ENCODE data around the gene CNTF. TPM values are rescaled to one million over a fixed set of nuclear protein-coding genes. Genes with fewer than 3 reads are reported as not detected.

CNTF gene
- polyA plus RNA-seq, 1 donor, result 1.4 TPM

DNA sequence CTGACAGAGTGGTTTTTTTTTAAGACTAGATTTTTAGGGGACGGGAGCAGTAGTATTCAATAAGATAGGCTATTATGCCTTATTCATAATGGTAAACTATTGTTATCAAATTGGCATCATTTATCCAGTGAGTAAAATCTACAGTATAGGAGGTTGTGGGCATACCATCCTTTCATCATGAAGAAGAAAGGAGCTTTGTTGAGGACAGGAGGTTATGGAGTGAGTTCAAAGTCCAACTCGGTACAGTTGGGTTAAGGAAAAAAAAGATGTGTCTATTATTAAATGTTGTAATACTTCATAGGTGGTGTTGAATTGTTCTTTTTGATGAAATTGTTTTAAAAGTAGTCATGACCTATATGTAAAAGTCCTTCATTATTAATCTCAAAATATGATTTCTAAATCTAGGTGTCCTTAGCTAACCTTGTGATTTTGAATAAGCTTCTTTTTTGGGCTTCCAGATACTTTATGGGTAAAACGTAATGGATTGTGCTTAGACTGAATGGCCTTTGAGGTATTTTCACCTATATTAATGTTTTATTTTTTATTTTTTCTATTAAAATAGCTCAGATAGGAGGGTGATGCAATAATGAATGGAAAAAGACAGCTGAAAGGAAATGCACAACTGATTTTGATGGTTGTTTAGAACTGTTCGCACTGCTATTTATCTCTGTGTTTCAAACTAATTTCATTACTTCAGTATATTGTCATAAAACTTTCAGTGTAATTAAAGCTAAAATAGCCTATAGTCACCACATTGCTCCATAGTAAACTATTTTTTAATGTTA is 15.3 kb upstream of the CNTF start:
- Histone ChIP-seq H3K9me3 (ENCODE audit: control insufficient read depth, low read depth, low read length) (no peaks in the 10 kb centered on the region), H3K27me3 (ENCODE audit: control insufficient read depth, insufficient read depth, low read length) (no peaks in the 10 kb centered on the region), H3K4me1 (ENCODE audit: control insufficient read depth, insufficient read depth, low read length) (peaks cover 4% of the 10 kb centered on the region), H3K4me3 (ENCODE audit: low read length) (no peak overlapping the region), H3K36me3 (ENCODE audit: control insufficient read depth, insufficient read depth, low read length) (peaks cover 23% of the 10 kb centered on the region), H3K27ac (ENCODE audit: low read length) (no peak overlapping the region)
- 92% methylated on average over 2 of the region's 4 CpGs for WGBS (ENCODE audit: insufficient coverage, low lambda C conversion rate)
- DNase-seq, result no peak

DNA sequence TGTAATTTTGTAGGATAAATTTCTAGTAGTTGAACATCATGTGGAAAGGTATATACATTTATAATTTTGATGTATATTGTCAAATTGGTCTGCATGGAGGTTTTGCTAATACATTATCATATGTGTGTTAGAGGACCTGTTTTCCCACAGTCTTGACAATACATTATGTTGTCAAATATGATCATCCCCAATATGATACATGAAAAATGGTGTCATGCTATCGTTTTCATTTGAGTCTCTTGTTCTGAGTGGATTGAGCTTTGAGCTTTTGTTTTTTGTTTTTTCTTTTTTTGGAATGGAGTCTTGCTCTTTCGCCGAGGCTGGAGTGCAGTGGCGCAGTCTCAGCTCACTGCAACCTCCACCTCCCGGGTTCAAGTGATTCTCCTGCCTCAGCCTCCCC is 14.1 kb upstream of the CNTF start:
- Histone ChIP-seq H3K9me3 (ENCODE audit: control insufficient read depth, low read depth, low read length) (no peaks in the 10 kb centered on the region), H3K27ac (ENCODE audit: low read length) (no peak overlapping the region), H3K4me3 (ENCODE audit: low read length) (no peak overlapping the region), H3K4me1 (ENCODE audit: control insufficient read depth, insufficient read depth, low read length) (peaks cover 4% of the 10 kb centered on the region), H3K27me3 (ENCODE audit: control insufficient read depth, insufficient read depth, low read length) (no peaks in the 10 kb centered on the region), H3K36me3 (ENCODE audit: control insufficient read depth, insufficient read depth, low read length) (peaks cover 33% of the 10 kb centered on the region)
- WGBS (ENCODE audit: insufficient coverage, low lambda C conversion rate), result no CpG with 5 or more reads among the region's 5 CpGs
- no peak for DNase-seq

DNA sequence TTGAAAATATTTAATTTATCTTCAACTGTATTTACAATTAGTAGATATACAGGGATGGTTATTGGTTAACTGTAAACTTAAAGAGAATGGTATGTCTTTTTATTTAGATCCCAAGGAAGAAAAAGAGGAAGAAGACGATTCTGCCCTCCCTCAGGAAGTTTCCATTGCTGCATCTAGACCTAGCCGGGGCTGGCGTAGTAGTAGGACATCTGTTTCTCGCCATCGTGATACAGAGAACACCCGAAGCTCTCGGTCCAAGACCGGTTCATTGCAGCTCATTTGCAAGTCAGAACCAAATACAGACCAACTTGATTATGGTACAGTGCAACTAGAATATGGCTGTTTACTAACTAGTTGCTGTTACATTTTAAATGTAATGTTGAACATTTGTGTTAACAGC is 12.7 kb upstream of the CNTF start:
- Histone ChIP-seq H3K36me3 (ENCODE audit: control insufficient read depth, insufficient read depth, low read length) (peaks cover 40% of the 10 kb centered on the region), H3K27ac (ENCODE audit: low read length) (no peak overlapping the region), H3K4me1 (ENCODE audit: control insufficient read depth, insufficient read depth, low read length) (peaks cover 4% of the 10 kb centered on the region), H3K9me3 (ENCODE audit: control insufficient read depth, low read depth, low read length) (no peaks in the 10 kb centered on the region), H3K27me3 (ENCODE audit: control insufficient read depth, insufficient read depth, low read length) (no peaks in the 10 kb centered on the region), H3K4me3 (ENCODE audit: low read length) (no peak overlapping the region)
- DNase-seq, result no peak
- WGBS (ENCODE audit: insufficient coverage, low lambda C conversion rate), result no CpG with 5 or more reads among the region's 8 CpGs

DNA sequence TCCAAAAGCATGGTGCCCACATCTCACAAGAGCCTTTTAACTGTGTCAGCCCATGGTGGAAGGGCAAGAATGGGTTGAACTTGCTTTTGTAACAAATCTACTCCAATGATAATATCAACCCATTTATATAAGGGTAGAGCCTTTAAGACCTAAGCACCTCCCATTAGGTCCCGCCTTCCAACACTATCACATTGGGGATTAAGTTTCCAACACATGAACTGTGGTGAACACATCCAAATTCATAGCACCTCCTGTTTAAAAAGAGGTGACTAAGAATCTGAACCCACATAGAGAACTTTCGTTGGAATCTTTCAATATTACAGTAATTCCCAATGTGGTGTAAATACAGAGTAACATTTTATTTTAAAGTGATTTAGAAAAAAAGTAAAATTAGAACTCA is 9.2 kb upstream of the CNTF start:
- H3K4me3 ChIP-seq (ENCODE audit: low read length), result no peak overlapping the region
- no peaks in the 10 kb centered on the region for H3K27me3 ChIP-seq (ENCODE audit: control insufficient read depth, insufficient read depth, low read length)
- H3K4me1 ChIP-seq (ENCODE audit: control insufficient read depth, insufficient read depth, low read length), result peaks cover 4% of the 10 kb centered on the region
- no peak overlapping the region for H3K27ac ChIP-seq (ENCODE audit: low read length)
- no peak for DNase-seq
- no peaks in the 10 kb centered on the region for H3K9me3 ChIP-seq (ENCODE audit: control insufficient read depth, low read depth, low read length)
- 100% methylated on average over 1 of the region's 2 CpGs for WGBS (ENCODE audit: insufficient coverage, low lambda C conversion rate)
- H3K36me3 ChIP-seq (ENCODE audit: control insufficient read depth, insufficient read depth, low read length), result peaks cover 64% of the 10 kb centered on the region

DNA sequence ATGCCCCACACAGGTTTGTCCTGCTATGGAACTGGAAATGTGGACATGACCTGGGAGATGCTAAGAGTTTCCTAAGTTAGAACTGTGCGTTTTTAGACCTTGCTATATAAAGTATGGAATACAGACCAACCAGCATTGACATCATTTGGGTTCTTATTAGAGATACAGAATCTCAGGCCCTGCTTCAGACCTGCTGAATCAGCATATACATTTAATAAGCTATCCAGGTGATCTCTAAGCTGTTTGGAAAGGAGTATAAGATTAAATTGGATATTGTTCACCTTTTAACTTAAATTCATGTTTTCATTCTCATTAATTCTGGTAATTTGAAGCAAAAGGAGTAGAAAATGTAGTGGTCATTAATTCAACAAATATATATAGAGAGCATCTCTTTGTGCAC is 6.9 kb upstream of the CNTF start:
- Histone ChIP-seq H3K4me1 (ENCODE audit: control insufficient read depth, insufficient read depth, low read length) (no peaks in the 10 kb centered on the region), H3K27ac (ENCODE audit: low read length) (no peak overlapping the region), H3K27me3 (ENCODE audit: control insufficient read depth, insufficient read depth, low read length) (no peaks in the 10 kb centered on the region), H3K4me3 (ENCODE audit: low read length) (no peak overlapping the region), H3K36me3 (ENCODE audit: control insufficient read depth, insufficient read depth, low read length) (peaks cover 73% of the 10 kb centered on the region), H3K9me3 (ENCODE audit: control insufficient read depth, low read depth, low read length) (no peaks in the 10 kb centered on the region)
- no CpG with 5 or more reads among the region's 1 CpG for WGBS (ENCODE audit: insufficient coverage, low lambda C conversion rate)
- no peak for DNase-seq

DNA sequence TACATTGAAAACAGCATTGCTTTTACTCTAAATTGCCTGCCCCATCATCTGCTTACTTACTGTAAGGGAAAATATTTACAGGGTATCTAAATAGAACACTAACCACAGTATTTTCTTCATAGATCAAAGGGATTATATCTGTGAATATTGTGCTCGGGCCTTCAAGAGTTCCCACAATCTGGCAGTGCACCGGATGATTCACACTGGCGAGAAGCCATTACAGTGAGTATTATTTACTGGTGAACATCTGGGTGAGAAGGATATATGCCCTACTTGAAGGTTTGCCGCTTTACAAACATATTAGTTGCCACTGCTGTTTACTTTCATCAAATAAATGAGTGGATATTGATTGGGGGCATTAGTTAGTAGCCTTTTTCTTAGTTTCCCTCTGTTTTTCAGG is 5.9 kb upstream of the CNTF start:
- Histone ChIP-seq H3K4me3 (ENCODE audit: low read length) (no peak overlapping the region), H3K4me1 (ENCODE audit: control insufficient read depth, insufficient read depth, low read length) (no peaks in the 10 kb centered on the region), H3K9me3 (ENCODE audit: control insufficient read depth, low read depth, low read length) (no peaks in the 10 kb centered on the region), H3K27ac (ENCODE audit: low read length) (no peak overlapping the region), H3K36me3 (ENCODE audit: control insufficient read depth, insufficient read depth, low read length) (peaks cover 68% of the 10 kb centered on the region), H3K27me3 (ENCODE audit: control insufficient read depth, insufficient read depth, low read length) (no peaks in the 10 kb centered on the region)
- no CpG with 5 or more reads among the region's 4 CpGs for WGBS (ENCODE audit: insufficient coverage, low lambda C conversion rate)
- no peak for DNase-seq

DNA sequence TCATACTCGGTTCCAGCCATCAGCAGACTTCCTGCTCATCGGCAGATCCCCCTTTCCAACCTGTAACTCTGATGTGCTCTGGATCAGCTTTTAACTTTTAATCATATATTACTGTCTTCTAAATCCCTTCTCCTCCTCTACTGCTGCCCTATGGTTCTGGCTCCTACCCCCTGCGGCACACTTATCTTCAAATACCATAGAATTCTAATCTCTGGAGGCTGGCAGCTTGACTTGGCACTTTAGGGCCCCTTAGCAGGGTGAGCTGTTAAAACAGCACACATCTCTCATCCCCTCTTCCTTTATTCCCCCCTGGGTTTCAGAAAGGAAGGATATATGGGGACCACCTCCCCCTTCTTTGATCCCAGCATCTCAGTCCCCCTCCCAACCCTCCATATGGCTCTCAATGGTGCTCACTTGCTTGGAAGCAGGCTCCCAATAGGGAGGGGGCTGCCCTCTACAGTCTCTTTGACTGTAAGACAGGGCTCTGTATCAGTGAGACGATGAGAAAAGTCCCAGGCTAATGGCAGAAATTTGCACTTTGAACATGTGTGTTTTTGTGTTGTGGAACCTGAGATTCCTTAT is 4.4 kb upstream of the CNTF start:
- Histone ChIP-seq H3K9me3 (ENCODE audit: control insufficient read depth, low read depth, low read length) (no peaks in the 10 kb centered on the region), H3K36me3 (ENCODE audit: control insufficient read depth, insufficient read depth, low read length) (peaks cover 61% of the 10 kb centered on the region), H3K27me3 (ENCODE audit: control insufficient read depth, insufficient read depth, low read length) (no peaks in the 10 kb centered on the region), H3K4me1 (ENCODE audit: control insufficient read depth, insufficient read depth, low read length) (no peaks in the 10 kb centered on the region), H3K4me3 (ENCODE audit: low read length) (no peak overlapping the region), H3K27ac (ENCODE audit: low read length) (no peak overlapping the region)
- WGBS (ENCODE audit: insufficient coverage, low lambda C conversion rate), result no CpG with 5 or more reads among the region's 4 CpGs
- DNase-seq, result peak in 1 of 2 donors; percentile 46

DNA sequence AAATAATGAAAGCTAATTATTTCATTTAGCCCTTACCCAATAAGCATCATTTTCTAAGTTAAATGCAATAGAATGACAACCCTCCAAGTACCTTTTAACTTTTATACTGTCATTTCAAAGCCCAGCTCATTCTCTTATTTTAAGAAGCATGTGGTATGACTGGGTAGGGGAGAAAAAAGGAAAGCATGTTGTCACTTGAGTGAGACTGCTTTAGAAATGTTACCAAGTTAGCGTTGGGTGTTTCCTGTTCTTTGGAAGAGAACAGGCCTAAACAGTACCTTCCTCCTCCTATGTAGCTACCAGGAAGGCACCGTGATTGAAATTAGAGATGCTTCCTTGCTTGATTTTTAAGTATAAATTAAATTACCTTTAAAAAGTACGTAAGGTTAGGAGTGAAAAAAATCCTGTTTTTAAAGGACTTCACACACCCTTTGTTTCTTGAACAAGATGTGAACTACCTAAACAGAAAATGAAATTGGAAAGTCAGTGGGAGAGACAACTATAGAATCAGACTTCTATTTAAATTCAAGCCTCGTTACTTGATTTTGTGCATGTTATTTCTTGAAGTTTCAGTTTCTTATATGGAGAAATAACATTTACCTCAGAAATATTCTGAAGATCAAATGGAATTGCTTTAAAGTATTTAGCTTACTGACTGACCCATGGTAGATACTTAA is 741 bp upstream of the CNTF start:
- peaks cover 63% of the 10 kb centered on the region for H3K36me3 ChIP-seq (ENCODE audit: control insufficient read depth, insufficient read depth, low read length)
- no CpG with 5 or more reads among the region's 4 CpGs for WGBS (ENCODE audit: insufficient coverage, low lambda C conversion rate)
- no peak overlapping the region for H3K27ac ChIP-seq (ENCODE audit: low read length)

DNA sequence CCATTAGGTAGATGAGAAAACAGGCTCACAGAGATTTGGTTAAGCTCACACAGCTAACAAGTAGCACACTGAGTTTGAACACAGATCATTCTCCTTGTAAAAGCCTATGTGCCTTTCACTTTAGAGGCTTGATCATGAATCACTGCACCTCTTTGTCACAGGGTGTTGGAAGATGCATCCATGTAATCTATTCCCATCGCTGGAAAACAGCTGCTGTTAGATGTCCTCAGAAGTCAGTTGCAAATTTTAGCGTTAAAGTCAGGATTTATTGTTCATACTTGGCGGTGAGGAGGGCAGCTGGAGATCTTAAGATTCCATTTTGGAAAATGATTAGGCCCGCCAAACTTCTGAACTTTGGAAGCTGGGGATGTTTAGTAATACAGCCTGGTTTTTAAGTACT is 2.6 kb downstream of the CNTF start:
- DNase-seq, result no peak
- Histone ChIP-seq H3K9me3 (ENCODE audit: control insufficient read depth, low read depth, low read length) (no peaks in the 10 kb centered on the region), H3K4me3 (ENCODE audit: low read length) (no peak overlapping the region), H3K27me3 (ENCODE audit: control insufficient read depth, insufficient read depth, low read length) (no peaks in the 10 kb centered on the region), H3K36me3 (ENCODE audit: control insufficient read depth, insufficient read depth, low read length) (peaks cover 38% of the 10 kb centered on the region), H3K4me1 (ENCODE audit: control insufficient read depth, insufficient read depth, low read length) (no peaks in the 10 kb centered on the region), H3K27ac (ENCODE audit: low read length) (no peak overlapping the region)
- no CpG with 5 or more reads among the region's 4 CpGs for WGBS (ENCODE audit: insufficient coverage, low lambda C conversion rate)

More for the DNA sequence above, 741 bp upstream of the CNTF start:
- no peaks in the 10 kb centered on the region for H3K27me3 ChIP-seq (ENCODE audit: control insufficient read depth, insufficient read depth, low read length)
- H3K4me3 ChIP-seq (ENCODE audit: low read length), result no peak overlapping the region
- no peaks in the 10 kb centered on the region for H3K4me1 ChIP-seq (ENCODE audit: control insufficient read depth, insufficient read depth, low read length)
- DNase-seq, result no peak
- no peaks in the 10 kb centered on the region for H3K9me3 ChIP-seq (ENCODE audit: control insufficient read depth, low read depth, low read length)

DNA sequence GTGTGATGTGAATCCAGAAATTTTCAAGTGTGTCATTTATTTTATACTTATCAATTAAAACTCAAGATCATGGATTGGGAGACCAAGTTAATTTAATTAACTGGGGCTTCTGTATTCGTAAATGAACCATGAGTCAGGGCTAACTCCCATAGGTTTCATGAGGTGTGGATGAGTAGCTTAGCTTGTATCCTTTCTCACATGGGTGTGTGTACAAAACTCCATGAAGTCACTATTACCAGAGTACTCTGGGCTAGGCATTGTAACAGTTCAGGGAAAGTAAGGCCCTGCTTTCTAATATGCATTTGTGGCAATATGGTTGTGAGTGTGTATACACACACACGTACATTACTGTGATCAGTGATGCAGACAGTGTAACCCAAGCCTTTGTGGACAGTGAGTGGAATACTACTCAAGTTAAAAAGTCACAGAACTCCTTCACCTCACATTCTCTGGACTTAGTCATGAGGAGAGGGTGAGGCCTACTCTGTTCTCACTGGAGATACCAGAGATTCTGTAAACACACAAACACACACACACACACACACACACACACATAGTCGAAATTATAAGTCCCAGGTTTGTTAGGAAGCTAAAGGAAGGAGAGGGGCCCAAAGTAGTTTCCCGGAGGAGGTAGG is 3.5 kb downstream of the CNTF start:
- Histone ChIP-seq H3K9me3 (ENCODE audit: control insufficient read depth, low read depth, low read length) (no peaks in the 10 kb centered on the region), H3K27ac (ENCODE audit: low read length) (no peak overlapping the region), H3K4me3 (ENCODE audit: low read length) (no peak overlapping the region), H3K4me1 (ENCODE audit: control insufficient read depth, insufficient read depth, low read length) (no peaks in the 10 kb centered on the region), H3K36me3 (ENCODE audit: control insufficient read depth, insufficient read depth, low read length) (peaks cover 34% of the 10 kb centered on the region), H3K27me3 (ENCODE audit: control insufficient read depth, insufficient read depth, low read length) (no peaks in the 10 kb centered on the region)
- DNase-seq, result no peak
- WGBS (ENCODE audit: insufficient coverage, low lambda C conversion rate), result 100% methylated on average over 1 of the region's 4 CpGs

Data from large intestine (tissue), 3 donors.